Hepatocyte (in vitro differentiated cells): ENCODE results near the gene NBAS.

Experiments used
- EZH2 ChIP-seq: fragments of 200-600 bp; sonication (generic); IDR thresholded peaks from 2 replicates; pipeline ENCODE4 v1.6.1; 2016; ENCODE audit warnings: antibody characterized with exemption, mild to moderate bottlenecking, borderline replicate concordance
- TF ChIP-seq, protein P1 (sequence below): fragments of 200-600 bp; sonication (generic); IDR thresholded peaks from 2 replicates; pipeline ENCODE4 v1.5.1; 2016; ENCODE audit warnings: antibody characterized with exemption, mild to moderate bottlenecking; ENCODE audit not compliant: poor library complexity

DNA sequence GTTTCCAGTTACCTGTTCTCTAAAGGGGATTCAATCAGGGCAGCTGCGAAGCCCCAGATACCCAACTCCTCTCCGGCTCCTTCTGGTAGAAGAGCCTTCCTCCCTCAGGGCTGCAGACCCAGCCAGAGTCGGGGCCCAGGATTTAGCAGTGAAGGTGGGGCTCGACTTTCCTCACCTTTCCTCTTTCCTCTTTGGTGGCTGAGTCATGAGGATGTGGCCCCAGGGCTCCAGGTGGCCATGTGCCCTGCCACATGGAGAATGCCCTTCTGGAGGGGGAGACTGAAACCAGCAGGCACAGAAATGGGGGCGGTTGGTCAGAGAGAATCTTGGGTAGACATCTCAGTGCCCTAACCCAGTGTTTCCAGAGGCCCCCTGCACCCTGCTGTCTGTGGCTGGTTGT, 402.6 kb downstream of the NBAS start:
- TF ChIP-seq EZH2, result no peak
- TF ChIP-seq, protein P1, sequence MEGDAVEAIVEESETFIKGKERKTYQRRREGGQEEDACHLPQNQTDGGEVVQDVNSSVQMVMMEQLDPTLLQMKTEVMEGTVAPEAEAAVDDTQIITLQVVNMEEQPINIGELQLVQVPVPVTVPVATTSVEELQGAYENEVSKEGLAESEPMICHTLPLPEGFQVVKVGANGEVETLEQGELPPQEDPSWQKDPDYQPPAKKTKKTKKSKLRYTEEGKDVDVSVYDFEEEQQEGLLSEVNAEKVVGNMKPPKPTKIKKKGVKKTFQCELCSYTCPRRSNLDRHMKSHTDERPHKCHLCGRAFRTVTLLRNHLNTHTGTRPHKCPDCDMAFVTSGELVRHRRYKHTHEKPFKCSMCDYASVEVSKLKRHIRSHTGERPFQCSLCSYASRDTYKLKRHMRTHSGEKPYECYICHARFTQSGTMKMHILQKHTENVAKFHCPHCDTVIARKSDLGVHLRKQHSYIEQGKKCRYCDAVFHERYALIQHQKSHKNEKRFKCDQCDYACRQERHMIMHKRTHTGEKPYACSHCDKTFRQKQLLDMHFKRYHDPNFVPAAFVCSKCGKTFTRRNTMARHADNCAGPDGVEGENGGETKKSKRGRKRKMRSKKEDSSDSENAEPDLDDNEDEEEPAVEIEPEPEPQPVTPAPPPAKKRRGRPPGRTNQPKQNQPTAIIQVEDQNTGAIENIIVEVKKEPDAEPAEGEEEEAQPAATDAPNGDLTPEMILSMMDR, result no peak
